ENCODE data around the gene FGGY.
"Not testable (repeated sequence)": the region's sequence is repeated elsewhere in the genome, so short reads cannot be mapped to it uniquely, and the experiment has no call there.

The FGGY gene

GRCh38 chr1:59556802-59557548 lies 260.1 kb downstream of the FGGY start:
- H3K27ac ChIP-seq (ENCODE audit: insufficient read depth, low read depth, low read length, poor library complexity, severe bottlenecking): no peak overlapping the region
- no peaks in the 10 kb centered on the region for H3K36me3 ChIP-seq (ENCODE audit: control insufficient read depth, insufficient read depth, low read length)
- peaks cover 14% of the 10 kb centered on the region for H3K4me1 ChIP-seq (ENCODE audit: control insufficient read depth, insufficient read depth, low read length)
- H3K9me3 ChIP-seq (ENCODE audit: control insufficient read depth, low read length): no peaks in the 10 kb centered on the region
- H3K4me3 ChIP-seq (ENCODE audit: insufficient read depth, low read depth, low read length): no peak overlapping the region
- WGBS, 2 experiments: 79 to 87% methylated on average over 8 of the region's 8 CpGs
- no peaks in the 10 kb centered on the region for H3K27me3 ChIP-seq (ENCODE audit: control insufficient read depth, insufficient read depth, low read length, poor library complexity, severe bottlenecking)

GRCh38 chr1:59557549-59557885 lies 260.6 kb downstream of the FGGY start:
- Histone ChIP-seq H3K9me3 (ENCODE audit: control insufficient read depth, low read length) (no peaks in the 10 kb centered on the region), H3K4me1 (ENCODE audit: control insufficient read depth, insufficient read depth, low read length) (peaks cover 14% of the 10 kb centered on the region), H3K27ac (ENCODE audit: insufficient read depth, low read depth, low read length, poor library complexity, severe bottlenecking) (no peak overlapping the region), H3K4me3 (ENCODE audit: insufficient read depth, low read depth, low read length) (no peak overlapping the region), H3K27me3 (ENCODE audit: control insufficient read depth, insufficient read depth, low read length, poor library complexity, severe bottlenecking) (no peaks in the 10 kb centered on the region), H3K36me3 (ENCODE audit: control insufficient read depth, insufficient read depth, low read length) (no peaks in the 10 kb centered on the region)
- WGBS, 2 experiments: 65 to 74% methylated on average over 1 of the region's 1 CpG

GRCh38 chr1:59558580-59558979 lies 261.7 kb downstream of the FGGY start:
- not testable (repeated sequence) for H3K4me3 ChIP-seq (ENCODE audit: insufficient read depth, low read depth, low read length); H3K9me3 ChIP-seq (ENCODE audit: control insufficient read depth, low read length); H3K27ac ChIP-seq (ENCODE audit: insufficient read depth, low read depth, low read length, poor library complexity, severe bottlenecking); H3K36me3 ChIP-seq (ENCODE audit: control insufficient read depth, insufficient read depth, low read length); H3K27me3 ChIP-seq (ENCODE audit: control insufficient read depth, insufficient read depth, low read length, poor library complexity, severe bottlenecking)
- H3K4me1 ChIP-seq (ENCODE audit: control insufficient read depth, insufficient read depth, low read length): peaks cover 14% of the 10 kb centered on the region
- WGBS, 2 experiments: 88 to 93% methylated on average over 3 of the region's 3 CpGs

DNA sequence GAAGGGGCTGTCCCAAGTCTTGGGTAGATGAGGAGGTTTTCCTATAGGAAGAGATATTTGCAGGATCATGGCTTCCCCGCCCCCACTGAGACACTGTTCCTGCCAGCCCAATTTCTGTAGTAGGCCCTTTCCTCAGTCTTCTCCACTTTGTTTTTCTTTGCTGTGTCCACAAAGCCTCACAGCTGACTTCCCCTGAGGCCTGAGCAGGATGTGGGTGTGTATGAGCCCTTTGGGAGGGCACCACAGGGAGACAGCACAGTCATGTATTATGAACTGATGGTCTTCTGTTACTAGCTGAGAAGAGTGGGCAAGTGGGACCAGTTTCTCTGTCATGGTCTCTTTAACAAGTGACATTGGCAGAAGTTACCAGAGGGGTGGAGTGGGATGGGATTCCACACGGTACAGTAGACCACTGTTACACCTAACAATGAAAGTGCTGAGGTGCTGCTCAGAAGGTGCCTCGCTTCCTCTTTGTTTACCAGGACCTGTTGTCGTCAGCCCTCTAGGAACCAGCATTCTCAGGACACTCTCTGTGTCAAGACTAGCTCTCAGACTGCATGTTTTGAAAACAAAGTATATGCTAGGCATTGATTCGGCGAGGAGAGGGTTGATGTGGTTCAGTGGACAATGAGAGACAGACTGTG lies 264.0 kb downstream of the FGGY start:
- Histone ChIP-seq H3K36me3 (ENCODE audit: control insufficient read depth, insufficient read depth, low read length) (no peaks in the 10 kb centered on the region), H3K4me3 (ENCODE audit: insufficient read depth, low read depth, low read length) (no peak overlapping the region), H3K4me1 (ENCODE audit: control insufficient read depth, insufficient read depth, low read length) (no peaks in the 10 kb centered on the region), H3K27me3 (ENCODE audit: control insufficient read depth, insufficient read depth, low read length, poor library complexity, severe bottlenecking) (no peaks in the 10 kb centered on the region), H3K27ac (ENCODE audit: insufficient read depth, low read depth, low read length, poor library complexity, severe bottlenecking) (no peak overlapping the region), H3K9me3 (ENCODE audit: control insufficient read depth, low read length) (no peaks in the 10 kb centered on the region)
- 93 to 97% methylated on average over 6 of the region's 6 CpGs for WGBS, 2 experiments

GRCh38 chr1:59561796-59562195 lies 264.9 kb downstream of the FGGY start:
- H3K27ac ChIP-seq (ENCODE audit: insufficient read depth, low read depth, low read length, poor library complexity, severe bottlenecking): no peak overlapping the region
- no peaks in the 10 kb centered on the region for H3K27me3 ChIP-seq (ENCODE audit: control insufficient read depth, insufficient read depth, low read length, poor library complexity, severe bottlenecking)
- no peak overlapping the region for H3K4me3 ChIP-seq (ENCODE audit: insufficient read depth, low read depth, low read length)
- no peaks in the 10 kb centered on the region for H3K36me3 ChIP-seq (ENCODE audit: control insufficient read depth, insufficient read depth, low read length)
- H3K4me1 ChIP-seq (ENCODE audit: control insufficient read depth, insufficient read depth, low read length): no peaks in the 10 kb centered on the region
- no peaks in the 10 kb centered on the region for H3K9me3 ChIP-seq (ENCODE audit: control insufficient read depth, low read length)
- WGBS, 2 experiments: 90 to 91% methylated on average over 1 of the region's 1 CpG

GRCh38 chr1:59564192-59564891 lies 267.4 kb downstream of the FGGY start:
- Histone ChIP-seq H3K4me1 (ENCODE audit: control insufficient read depth, insufficient read depth, low read length) (no peaks in the 10 kb centered on the region), H3K27me3 (ENCODE audit: control insufficient read depth, insufficient read depth, low read length, poor library complexity, severe bottlenecking) (no peaks in the 10 kb centered on the region), H3K4me3 (ENCODE audit: insufficient read depth, low read depth, low read length) (no peak overlapping the region), H3K9me3 (ENCODE audit: control insufficient read depth, low read length) (no peaks in the 10 kb centered on the region), H3K27ac (ENCODE audit: insufficient read depth, low read depth, low read length, poor library complexity, severe bottlenecking) (no peak overlapping the region), H3K36me3 (ENCODE audit: control insufficient read depth, insufficient read depth, low read length) (no peaks in the 10 kb centered on the region)
- WGBS, 2 experiments: 89 to 95% methylated on average over 6 of the region's 6 CpGs

GRCh38 chr1:59565611-59566410 lies 268.9 kb downstream of the FGGY start:
- no peaks in the 10 kb centered on the region for H3K4me1 ChIP-seq (ENCODE audit: control insufficient read depth, insufficient read depth, low read length)
- no peaks in the 10 kb centered on the region for H3K36me3 ChIP-seq (ENCODE audit: control insufficient read depth, insufficient read depth, low read length)
- no peaks in the 10 kb centered on the region for H3K27me3 ChIP-seq (ENCODE audit: control insufficient read depth, insufficient read depth, low read length, poor library complexity, severe bottlenecking)
- no peaks in the 10 kb centered on the region for H3K9me3 ChIP-seq (ENCODE audit: control insufficient read depth, low read length)
- no peak overlapping the region for H3K4me3 ChIP-seq (ENCODE audit: insufficient read depth, low read depth, low read length)
- WGBS, 2 experiments: 94 to 96% methylated on average over 5 of the region's 5 CpGs
- H3K27ac ChIP-seq (ENCODE audit: insufficient read depth, low read depth, low read length, poor library complexity, severe bottlenecking): no peak overlapping the region

GRCh38 chr1:59568158-59568935 lies 271.5 kb downstream of the FGGY start:
- Histone ChIP-seq H3K4me1 (ENCODE audit: control insufficient read depth, insufficient read depth, low read length) (no peaks in the 10 kb centered on the region), H3K27ac (ENCODE audit: insufficient read depth, low read depth, low read length, poor library complexity, severe bottlenecking) (no peak overlapping the region), H3K36me3 (ENCODE audit: control insufficient read depth, insufficient read depth, low read length) (no peaks in the 10 kb centered on the region), H3K9me3 (ENCODE audit: control insufficient read depth, low read length) (no peaks in the 10 kb centered on the region), H3K27me3 (ENCODE audit: control insufficient read depth, insufficient read depth, low read length, poor library complexity, severe bottlenecking) (no peaks in the 10 kb centered on the region), H3K4me3 (ENCODE audit: insufficient read depth, low read depth, low read length) (no peak overlapping the region)
- WGBS, 2 experiments: 87 to 98% methylated on average over 5 of the region's 6 CpGs

DNA sequence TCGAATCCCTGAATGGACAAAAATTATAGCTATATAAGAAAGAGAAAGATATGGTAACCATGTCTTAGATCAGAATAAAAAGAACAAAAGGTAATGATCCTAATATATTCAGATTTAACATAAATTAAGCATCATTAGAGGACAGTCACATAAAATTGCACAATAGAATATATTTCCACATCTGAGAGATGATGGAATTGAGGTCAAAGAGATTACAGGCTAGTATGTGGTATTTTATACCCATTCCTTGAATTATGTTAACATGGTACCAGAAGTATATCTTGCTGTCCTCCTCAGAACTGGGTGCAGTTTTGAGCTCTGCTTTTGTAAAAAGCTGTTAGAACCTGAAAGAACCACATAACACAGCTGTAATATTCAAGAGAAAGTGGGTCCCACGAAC lies 272.3 kb downstream of the FGGY start:
- H3K27ac ChIP-seq (ENCODE audit: insufficient read depth, low read depth, low read length, poor library complexity, severe bottlenecking): no peak overlapping the region
- no peaks in the 10 kb centered on the region for H3K9me3 ChIP-seq (ENCODE audit: control insufficient read depth, low read length)
- H3K4me3 ChIP-seq (ENCODE audit: insufficient read depth, low read depth, low read length): no peak overlapping the region
- 89 to 90% methylated on average over 1 of the region's 2 CpGs for WGBS, 2 experiments
- H3K27me3 ChIP-seq (ENCODE audit: control insufficient read depth, insufficient read depth, low read length, poor library complexity, severe bottlenecking): no peaks in the 10 kb centered on the region
- no peaks in the 10 kb centered on the region for H3K4me1 ChIP-seq (ENCODE audit: control insufficient read depth, insufficient read depth, low read length)
- no peaks in the 10 kb centered on the region for H3K36me3 ChIP-seq (ENCODE audit: control insufficient read depth, insufficient read depth, low read length)

Measured in ectodermal cell (in vitro differentiated cells).